Cardiac muscle cell (in vitro differentiated cells and primary cell): Measurements from ENCODE around the gene CILP. TPM values are rescaled to one million over a fixed set of nuclear protein-coding genes. Genes with fewer than 3 reads are reported as not detected.

Experiments
- DNase-seq, 2 donors: peaks; one replicate each; pipeline versions ENCODE4 v3.0.0 to v3.0.0-alpha.2; 2010 to 2017; ENCODE audit warnings: low read depth in 1 of 2, low spot score in 1 of 2
- H3K27ac ChIP-seq: fragments of 200-600 bp; sonication (generic); 2 replicates; pipeline ENCODE4 v1.5.1; 2016
- H3K27me3 ChIP-seq: fragments of 200-600 bp; sonication (generic); 2 replicates; pipeline ENCODE4 v1.6.0; 2016; ENCODE audit warnings: control low read depth
- H3K36me3 ChIP-seq: fragments of 200-600 bp; sonication (generic); 2 replicates; pipeline ENCODE4 v1.5.1; 2016; ENCODE audit warnings: control low read depth
- H3K4me1 ChIP-seq: fragments of 200-600 bp; sonication (generic); 2 replicates; pipeline ENCODE4 v1.8.1; 2017; ENCODE audit warnings: low read depth, mild to moderate bottlenecking, mixed run types
- H3K4me3 ChIP-seq: fragments of 200-600 bp; sonication (generic); 2 replicates; pipeline ENCODE4 v1.5.1; 2016; ENCODE audit warnings: mild to moderate bottlenecking
- H3K9me3 ChIP-seq: fragments of 200-600 bp; sonication (generic); 2 replicates; pipeline ENCODE4 v1.5.1; 2017; ENCODE audit warnings: low read depth, mild to moderate bottlenecking, control low read depth
- CTCF ChIP-seq: IDR thresholded peaks from 2 replicates; pipeline ENCODE4 v1.5.1; 2012; ENCODE audit warnings: low read depth, mild to moderate bottlenecking, low read length
- polyA plus RNA-seq: library from polyadenylated mRNA; unstranded; fragments of >200 nt; fragmentation: Nextera tagmentation; extraction: Ambion mirVana; gene quantifications from 2 replicates; pipeline ENCODE4 v1.2.1, GENCODE V29; 2016
- total RNA-seq: library from RNA; depleted of rRNA; stranded (reverse); fragments of >200 nt; gene quantifications from 2 replicates; pipeline ENCODE4 v1.2.3, GENCODE V29; 2016

Gene CILP, protein sequence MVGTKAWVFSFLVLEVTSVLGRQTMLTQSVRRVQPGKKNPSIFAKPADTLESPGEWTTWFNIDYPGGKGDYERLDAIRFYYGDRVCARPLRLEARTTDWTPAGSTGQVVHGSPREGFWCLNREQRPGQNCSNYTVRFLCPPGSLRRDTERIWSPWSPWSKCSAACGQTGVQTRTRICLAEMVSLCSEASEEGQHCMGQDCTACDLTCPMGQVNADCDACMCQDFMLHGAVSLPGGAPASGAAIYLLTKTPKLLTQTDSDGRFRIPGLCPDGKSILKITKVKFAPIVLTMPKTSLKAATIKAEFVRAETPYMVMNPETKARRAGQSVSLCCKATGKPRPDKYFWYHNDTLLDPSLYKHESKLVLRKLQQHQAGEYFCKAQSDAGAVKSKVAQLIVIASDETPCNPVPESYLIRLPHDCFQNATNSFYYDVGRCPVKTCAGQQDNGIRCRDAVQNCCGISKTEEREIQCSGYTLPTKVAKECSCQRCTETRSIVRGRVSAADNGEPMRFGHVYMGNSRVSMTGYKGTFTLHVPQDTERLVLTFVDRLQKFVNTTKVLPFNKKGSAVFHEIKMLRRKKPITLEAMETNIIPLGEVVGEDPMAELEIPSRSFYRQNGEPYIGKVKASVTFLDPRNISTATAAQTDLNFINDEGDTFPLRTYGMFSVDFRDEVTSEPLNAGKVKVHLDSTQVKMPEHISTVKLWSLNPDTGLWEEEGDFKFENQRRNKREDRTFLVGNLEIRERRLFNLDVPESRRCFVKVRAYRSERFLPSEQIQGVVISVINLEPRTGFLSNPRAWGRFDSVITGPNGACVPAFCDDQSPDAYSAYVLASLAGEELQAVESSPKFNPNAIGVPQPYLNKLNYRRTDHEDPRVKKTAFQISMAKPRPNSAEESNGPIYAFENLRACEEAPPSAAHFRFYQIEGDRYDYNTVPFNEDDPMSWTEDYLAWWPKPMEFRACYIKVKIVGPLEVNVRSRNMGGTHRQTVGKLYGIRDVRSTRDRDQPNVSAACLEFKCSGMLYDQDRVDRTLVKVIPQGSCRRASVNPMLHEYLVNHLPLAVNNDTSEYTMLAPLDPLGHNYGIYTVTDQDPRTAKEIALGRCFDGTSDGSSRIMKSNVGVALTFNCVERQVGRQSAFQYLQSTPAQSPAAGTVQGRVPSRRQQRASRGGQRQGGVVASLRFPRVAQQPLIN
- total RNA-seq (0.32 and 1.0 TPM in 2 replicates), polyA plus RNA-seq (0.29 and 0.50 TPM in 2 replicates)

- Histone ChIP-seq H3K27ac (no peak within 1 kb of the TSS), H3K27me3 (no peaks in the 10 kb centered on the region), H3K4me1 (peaks cover 23% of the 10 kb centered on the region), H3K36me3 (no peaks in the 10 kb centered on the region), H3K9me3 (no peaks in the 10 kb centered on the region), H3K4me3 (no peak within 1 kb of the TSS)
- DNase-seq = no peak
- no peak for TF ChIP-seq CTCF
These were observed at the start of gene CILP for GRCh38 chr15:65210770-65211481. Gene CILP (minus strand): TSS chr15:65211473. CDS start chr15:65209755, 1,718 bp downstream.

DNA sequence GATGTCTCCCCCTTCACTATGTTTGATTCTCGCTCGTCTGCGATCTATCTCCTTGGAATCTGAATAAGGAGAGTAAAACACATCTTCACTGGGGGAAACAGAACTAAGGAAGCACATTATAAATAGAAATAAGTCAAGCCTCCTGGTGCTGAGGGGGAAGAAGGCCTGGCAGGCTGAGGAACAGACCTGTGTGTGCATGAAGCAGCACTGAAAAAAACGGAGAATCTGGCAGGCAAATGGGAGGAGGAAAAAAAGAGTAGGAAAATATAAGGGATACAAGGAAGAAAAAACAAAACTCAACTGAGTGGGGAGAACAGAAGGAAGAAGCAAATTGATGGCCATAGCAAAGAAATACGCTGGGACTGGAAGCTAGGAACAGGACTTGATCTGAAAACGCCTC is 49.7 kb upstream of the CILP start:
- Histone ChIP-seq H3K9me3 (no peaks in the 10 kb centered on the region), H3K27me3 (no peaks in the 10 kb centered on the region), H3K4me1 (peaks cover 9% of the 10 kb centered on the region), H3K36me3 (peaks cover 15% of the 10 kb centered on the region), H3K4me3 (no peak overlapping the region), H3K27ac (no peak overlapping the region)
- TF ChIP-seq CTCF = no peak
- no peak for DNase-seq

- peaks cover 3% of the 10 kb centered on the region for H3K4me1 ChIP-seq
- no peaks in the 10 kb centered on the region for H3K27me3 ChIP-seq
- peaks cover 15% of the 10 kb centered on the region for H3K36me3 ChIP-seq
- no peak for DNase-seq
- no peak overlapping the region for H3K27ac ChIP-seq
- H3K4me3 ChIP-seq = no peak overlapping the region
- TF ChIP-seq CTCF = no peak
- H3K9me3 ChIP-seq = no peaks in the 10 kb centered on the region
These were observed 48.1 kb upstream of the CILP start for GRCh38 chr15:65259367-65259797.

DNA sequence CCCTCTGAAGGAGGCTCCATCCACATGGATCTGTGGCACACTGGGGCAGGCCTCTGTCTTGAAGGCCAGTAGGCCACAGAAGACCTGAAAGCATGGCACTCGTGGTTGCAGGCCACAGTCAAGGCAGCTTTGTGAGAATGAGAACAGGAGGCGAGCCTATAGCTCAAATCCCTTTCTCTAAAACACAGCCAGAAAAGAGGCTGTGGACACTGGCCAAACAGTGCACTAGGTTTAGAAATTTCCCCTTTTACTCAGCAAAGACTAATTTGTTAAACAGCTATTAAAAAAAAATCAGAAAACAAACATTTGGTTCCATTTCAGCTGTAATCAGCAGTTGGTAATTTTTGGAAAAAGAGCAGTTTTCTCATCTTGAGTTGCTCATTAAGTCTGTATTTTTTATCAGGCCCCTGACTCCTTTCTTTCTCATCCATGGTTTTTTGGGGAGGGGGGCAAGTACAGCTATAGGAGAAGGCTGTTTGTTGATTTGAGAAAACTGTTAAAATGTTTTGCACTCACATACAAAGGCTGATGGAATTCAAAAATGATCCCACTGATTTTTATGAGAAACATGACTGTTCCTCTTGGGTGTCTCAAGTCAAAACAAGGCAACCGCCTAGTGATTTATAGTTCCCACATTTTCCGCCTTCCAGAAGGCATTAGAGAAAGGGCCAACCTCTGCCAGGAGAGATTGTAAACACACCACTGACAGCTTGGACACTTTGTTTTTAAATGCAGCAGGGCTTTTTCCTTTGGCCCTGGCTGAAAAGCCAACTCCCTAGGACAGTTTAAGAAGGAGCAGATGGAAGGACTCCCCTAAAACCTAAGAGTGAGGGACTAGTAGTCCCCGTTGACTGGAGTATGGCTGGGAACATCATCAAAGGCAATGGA is 47.3 kb upstream of the CILP start:
- Histone ChIP-seq H3K27ac (no peak overlapping the region), H3K27me3 (no peaks in the 10 kb centered on the region), H3K36me3 (peaks cover 15% of the 10 kb centered on the region), H3K9me3 (no peaks in the 10 kb centered on the region), H3K4me1 (no peaks in the 10 kb centered on the region), H3K4me3 (no peak overlapping the region)
- DNase-seq = no peak
- TF ChIP-seq CTCF = no peak
